Muscle of back (tissue), 11 donors: ENCODE measurements around the gene PDCD11. TPM values are rescaled to one million over a fixed set of nuclear protein-coding genes. Genes with fewer than 3 reads are reported as not detected.
"Not testable (repeated sequence)": the region's sequence is repeated elsewhere in the genome, so short reads cannot be mapped to it uniquely, and the experiment has no call there.

Experiments used
- DNase-seq, 3 donors: peaks; one replicate each; pipeline versions ENCODE4 v3.0.0 to v3.0.0-alpha.2; 2013
- polyA plus RNA-seq, 10 donors: library from polyadenylated mRNA; unstranded; fragments of 120-200 nt; gene quantifications; one replicate each; pipeline ENCODE4 v1.2.1, GENCODE V29; 2013; ENCODE audit not compliant: insufficient read length in 10 of 10

The PDCD11 gene
- polyA plus RNA-seq, 10 donors, result 23.0 to 31.6 (median 25.4) TPM

DNA sequence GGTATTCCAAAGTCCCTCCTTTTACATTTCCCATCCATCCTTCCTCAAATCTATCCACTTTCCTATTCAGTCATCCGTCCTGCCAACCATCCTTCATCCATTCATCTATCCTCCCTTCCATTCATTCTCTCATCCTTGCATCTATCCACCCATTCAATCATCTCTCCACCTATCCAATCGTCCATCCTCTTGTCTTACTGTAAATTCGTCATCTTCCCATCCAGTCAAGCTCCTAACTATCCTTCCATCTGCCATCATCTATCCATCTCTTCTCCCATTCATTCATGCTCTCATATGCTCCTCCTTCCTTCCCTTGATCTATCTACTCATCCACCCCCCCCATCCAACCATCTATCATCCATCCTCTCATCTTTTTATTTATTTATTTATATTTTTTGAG, 77.7 kb downstream of the PDCD11 start:
- no peak for DNase-seq

DNA sequence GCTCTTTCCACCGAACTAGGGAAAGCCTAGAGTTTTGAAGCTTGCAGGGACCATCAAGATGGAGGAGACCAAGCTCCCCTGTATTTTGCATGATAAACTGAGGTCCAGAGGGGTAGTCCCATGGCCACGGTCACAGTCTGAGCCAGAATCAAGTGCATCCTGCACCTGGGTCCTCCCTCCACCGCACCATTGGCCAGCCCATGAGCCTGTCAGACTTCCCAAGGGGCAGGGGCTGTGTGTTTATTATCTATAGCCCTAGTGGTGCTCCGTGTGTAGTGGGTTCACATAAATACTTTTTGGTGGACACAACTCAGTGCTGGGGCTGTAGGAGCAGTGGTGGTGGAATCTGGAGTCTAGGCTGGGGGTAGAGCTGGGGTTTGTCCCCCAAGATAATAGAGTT, 79.0 kb downstream of the PDCD11 start:
- no peak for DNase-seq

DNA sequence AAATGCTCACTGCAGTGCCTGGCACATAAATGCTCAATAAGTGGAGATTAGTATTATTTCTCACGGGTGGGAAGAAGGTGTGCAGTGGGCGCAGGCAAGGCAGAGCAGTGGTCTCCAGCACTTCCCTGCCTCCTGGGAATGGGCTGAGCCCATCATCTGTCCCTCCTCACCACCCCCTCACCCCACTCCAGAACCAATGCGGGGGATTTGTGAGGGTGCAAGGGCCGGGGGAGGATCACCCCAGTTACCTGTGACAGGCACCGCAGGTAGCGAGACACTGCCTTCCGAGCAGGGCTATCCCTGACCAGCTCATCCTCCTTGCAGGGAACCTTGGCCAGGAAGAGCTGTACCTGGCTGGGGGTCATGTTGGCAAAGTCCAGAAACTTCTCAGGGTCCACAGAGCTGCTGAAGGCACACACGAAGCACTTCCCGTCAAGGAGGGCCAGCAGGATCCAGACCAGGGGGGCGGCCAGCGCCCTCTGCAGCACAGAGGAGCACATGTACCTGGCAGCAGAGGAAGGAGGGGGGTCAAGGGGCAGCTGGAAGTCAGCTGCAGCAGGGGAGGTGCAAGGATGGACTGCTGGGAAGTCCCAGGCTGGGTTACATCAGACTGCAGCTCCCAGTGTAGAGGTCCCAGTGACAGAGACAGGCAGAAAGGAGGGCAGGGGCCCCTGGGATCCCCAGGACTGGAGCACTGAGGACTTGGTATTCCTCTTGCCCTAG, 79.8 kb downstream of the PDCD11 start:
- no peak for DNase-seq

GRCh38 chr10:103478671-103479070, 82.2 kb downstream of the PDCD11 start:
- DNase-seq, result no peak

DNA sequence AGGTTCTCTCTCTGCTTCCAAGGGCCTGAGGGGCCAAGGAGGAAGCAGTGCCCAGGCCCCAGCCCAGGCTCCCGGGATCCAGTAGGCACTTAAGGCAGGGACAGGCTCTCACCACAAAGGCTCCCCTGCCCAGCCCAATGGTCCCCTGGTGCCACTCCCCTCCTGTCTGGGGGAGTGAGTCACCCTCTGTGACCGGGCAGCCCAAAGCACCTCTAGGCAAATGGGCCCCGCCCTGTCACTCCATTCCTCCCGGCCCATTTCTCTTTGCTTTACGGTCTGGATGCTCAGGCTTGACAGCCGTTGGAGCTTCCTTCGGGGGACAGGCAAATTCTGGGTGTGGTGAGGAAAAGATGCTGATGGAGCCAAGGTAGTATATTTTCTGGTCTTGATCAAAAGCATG, 82.7 kb downstream of the PDCD11 start, which contains the start of gene CALHM3:
TSS of gene CALHM3 (minus strand) at position 106 of the 400 bp plus-strand sequence. CDS start 208 bp downstream, outside the sequence.
- DNase-seq, result no peak

DNA sequence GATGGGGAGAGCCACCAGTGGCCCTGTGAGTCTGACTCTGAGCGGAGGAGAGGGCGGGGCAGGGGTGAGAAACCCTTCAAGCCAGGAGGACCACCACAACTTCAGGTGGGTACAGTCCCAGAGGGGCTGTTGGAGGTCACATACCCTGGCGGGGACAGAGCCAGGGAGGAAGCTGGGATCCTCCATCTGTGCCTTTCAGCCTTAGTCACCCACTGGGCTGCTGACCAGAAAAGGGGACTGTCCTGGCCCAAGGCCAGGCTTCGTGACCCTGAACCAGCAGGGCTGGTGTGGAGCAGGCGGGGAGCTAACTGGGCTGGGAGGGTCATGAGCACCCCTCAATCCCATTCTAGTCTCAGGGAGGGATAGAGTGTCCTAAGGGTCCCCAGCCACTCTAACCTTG, 84.1 kb downstream of the PDCD11 start:
- DNase-seq, result no peak

DNA sequence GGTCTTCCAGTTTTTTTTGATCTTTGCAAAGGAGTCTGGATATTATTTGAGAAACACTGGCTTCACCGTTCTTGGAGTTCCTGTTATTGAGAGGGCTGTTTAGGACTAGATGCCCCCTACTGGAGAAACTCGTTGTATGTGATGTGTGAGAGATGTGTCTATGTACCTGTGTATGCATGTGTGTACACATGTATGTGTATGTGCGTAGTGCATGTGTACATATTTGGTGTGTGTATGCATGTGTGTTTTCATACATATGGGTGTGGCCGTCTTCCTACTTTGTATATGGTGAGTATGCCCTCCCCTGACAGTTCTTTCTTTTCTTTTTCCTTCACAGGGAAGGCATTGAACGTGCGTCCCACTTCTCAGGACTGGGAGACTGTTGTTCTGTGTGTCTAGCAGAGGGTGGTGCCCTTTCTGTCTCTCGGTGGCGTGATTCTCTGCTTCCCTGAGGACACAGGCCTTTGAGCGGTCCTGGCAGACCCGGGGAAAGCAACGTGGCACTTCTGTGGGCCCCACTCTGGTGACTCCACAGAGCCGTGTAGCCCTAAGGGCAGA, 85.6 kb downstream of the PDCD11 start:
- peak; percentile 36 to 71 (median 60) for DNase-seq

- not testable (repeated sequence) for DNase-seq
These were observed 90.4 kb downstream of the PDCD11 start for GRCh38 chr10:103486635-103487409.

DNA sequence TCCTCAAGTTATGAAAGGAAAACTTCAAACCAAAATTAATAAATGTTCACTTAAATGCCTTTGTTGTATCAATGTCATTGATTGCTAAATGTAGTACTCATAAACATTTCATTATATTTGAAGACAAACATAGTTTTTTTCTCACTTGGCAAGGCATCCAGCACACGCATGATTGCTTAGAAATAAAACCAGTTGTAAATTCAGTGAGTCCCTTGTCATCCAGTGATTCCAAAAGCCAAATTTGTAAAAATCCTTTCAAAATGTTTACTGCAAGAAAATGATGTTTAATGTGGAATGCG, 90.9 kb downstream of the PDCD11 start:
- DNase-seq, result no peak

- no peak for DNase-seq
These were observed 94.5 kb downstream of the PDCD11 start for GRCh38 chr10:103490986-103491314.

- peak; percentile 52 to 85 (median 85) for DNase-seq
These were observed 95.4 kb downstream of the PDCD11 start for GRCh38 chr10:103491729-103492364.

GRCh38 chr10:103492655-103493261, 96.3 kb downstream of the PDCD11 start:
- DNase-seq, result peak in 1 of 3 donors; percentile 37

GRCh38 chr10:103493362-103493915, 97.0 kb downstream of the PDCD11 start, which contains the start of gene NEURL1:
NEURL1 (plus strand) TSS chr10:103493705; CDS start chr10:103494388, 683 bp downstream.
- DNase-seq, result peak; percentile 27 to 82 (median 66)

- peak in 1 of 3 donors; percentile 62 for DNase-seq
These were observed 97.8 kb downstream of the PDCD11 start for GRCh38 chr10:103493916-103494877.

- DNase-seq, result no peak
These were observed 98.9 kb downstream of the PDCD11 start for GRCh38 chr10:103495321-103495720.

Other genes with a start within 250 kb of the PDCD11 start
- 100 to 1,000 TPM; 115 to 198 (median 139) TPM for gene NT5C2, start 203.4 kb upstream of the PDCD11 start, polyA plus RNA-seq
- gene RPEL1, start 150.7 kb upstream of the PDCD11 start, polyA plus RNA-seq, result under 1 TPM in 2 of 10 donors, not detected in 8; 0.17 to 0.19 TPM
- under 1 TPM; 0.08 to 0.77 (median 0.19) TPM for gene INA, start 119.5 kb upstream of the PDCD11 start, polyA plus RNA-seq
- 10 to 100 TPM in 2 of 10 donors, 1 to 10 TPM in 8; 7.8 to 10.2 (median 9.7) TPM for gene PCGF6, start 45.5 kb upstream of the PDCD11 start, polyA plus RNA-seq
- gene TAF5, start 28.6 kb upstream of the PDCD11 start, polyA plus RNA-seq, result 1 to 10 TPM; 3.0 to 5.3 (median 4.5) TPM
- 100 to 1,000 TPM; 231 to 289 (median 250) TPM for gene ATP5MK, start 151 bp upstream of the PDCD11 start, polyA plus RNA-seq
- 10 to 100 TPM; 11.4 to 22.1 (median 17.0) TPM for gene CALHM2, start 55.7 kb downstream of the PDCD11 start, polyA plus RNA-seq
- under 1 TPM in 5 of 10 donors, not detected in 5; 0.04 to 0.11 (median 0.08) TPM for gene CALHM1, start 62.3 kb downstream of the PDCD11 start, polyA plus RNA-seq
- gene CALHM3, start 82.6 kb downstream of the PDCD11 start, polyA plus RNA-seq, result not detected
- gene NEURL1, start 97.1 kb downstream of the PDCD11 start, polyA plus RNA-seq, result 10 to 100 TPM in 9 of 10 donors, 1 to 10 TPM in 1; 8.8 to 32.7 (median 24.5) TPM